Measurements from ENCODE around the gene EPYC. TPM values are rescaled to one million over a fixed set of nuclear protein-coding genes. Genes with fewer than 3 reads are reported as not detected.

EPYC gene
- total RNA-seq, 4 donors from 2014 or later, result not detected

GRCh38 chr12:90936230-90937005, 68.4 kb downstream of the EPYC start:
- DNase-seq, result no peak
- H3K27ac ChIP-seq, result no peak overlapping the region
- H3K4me3 ChIP-seq, result no peak overlapping the region
- no peaks in the 10 kb centered on the region for H3K36me3 ChIP-seq
- 86% methylated on average over 1 of the region's 5 CpGs; no CpG with 5 or more reads in 1 of the 2 donors for WGBS, 2 donors
- H3K9me3 ChIP-seq, result no peaks in the 10 kb centered on the region
- no peak for TF ChIP-seq CTCF (IDR thresholded peaks at IDR 0.05)
- no peak for TF ChIP-seq POLR2A (IDR thresholded peaks at IDR 0.05)
- intact Hi-C loops (cut with DNase I), result no loop called here
- H3K27me3 ChIP-seq, result no peaks in the 10 kb centered on the region
- peaks cover 0 to 35% (median 10%) of the 10 kb centered on the region in 3 donors for H3K4me1 ChIP-seq

- no peak for TF ChIP-seq POLR2A (IDR thresholded peaks at IDR 0.05)
- Histone ChIP-seq H3K4me3 (no peak overlapping the region), H3K9me3 (peaks cover 0 to 18% (median 0%) of the 10 kb centered on the region in 3 donors), H3K36me3 (no peaks in the 10 kb centered on the region), H3K27ac (no peak overlapping the region), H3K4me1 (peaks cover 0 to 13% (median 4%) of the 10 kb centered on the region in 3 donors), H3K27me3 (no peaks in the 10 kb centered on the region)
- intact Hi-C loops (cut with DNase I), result no loop called here
- no peak for DNase-seq
- WGBS, 2 donors, result 71 to 88% methylated on average over 3 to 5 of the region's 5 CpGs
These were observed 79.2 kb downstream of the EPYC start for GRCh38 chr12:90925562-90925961.

- Histone ChIP-seq H3K27me3 (no peaks in the 10 kb centered on the region), H3K36me3 (no peaks in the 10 kb centered on the region), H3K27ac (no peak overlapping the region), H3K9me3 (peaks cover 0 to 10% (median 0%) of the 10 kb centered on the region in 3 donors), H3K4me3 (no peak overlapping the region), H3K4me1 (peaks cover 0 to 13% (median 4%) of the 10 kb centered on the region in 3 donors)
- TF ChIP-seq CTCF (IDR thresholded peaks at IDR 0.05) (no peak), POLR2A (IDR thresholded peaks at IDR 0.05) (no peak)
- DNase-seq, result no peak
- WGBS, 2 donors, result 40 to 81% methylated on average over 1 of the region's 1 CpG
- intact Hi-C loops (cut with DNase I), result no loop called here
These were observed 80.4 kb downstream of the EPYC start for GRCh38 chr12:90924406-90924805.

GRCh38 chr12:90922145-90922627, 82.6 kb downstream of the EPYC start:
- H3K9me3 ChIP-seq, result no peaks in the 10 kb centered on the region
- H3K27me3 ChIP-seq, result no peaks in the 10 kb centered on the region
- TF ChIP-seq POLR2A (IDR thresholded peaks at IDR 0.05) (no peak), CTCF (IDR thresholded peaks at IDR 0.05) (no peak)
- H3K36me3 ChIP-seq, result no peaks in the 10 kb centered on the region
- H3K4me1 ChIP-seq, result peaks cover 0 to 18% (median 4%) of the 10 kb centered on the region in 3 donors
- no peak overlapping the region for H3K27ac ChIP-seq
- DNase-seq, result no peak
- no peak overlapping the region for H3K4me3 ChIP-seq
- intact Hi-C loops (cut with DNase I), result no loop called here

- no peak for TF ChIP-seq CTCF (IDR thresholded peaks at IDR 0.05)
- H3K27ac ChIP-seq, result no peak overlapping the region
- H3K4me1 ChIP-seq, result peaks cover 0 to 20% (median 4%) of the 10 kb centered on the region in 3 donors
- no peak for DNase-seq
- H3K36me3 ChIP-seq, result no peaks in the 10 kb centered on the region
- intact Hi-C loops (cut with DNase I), result no loop called here
- no peaks in the 10 kb centered on the region for H3K9me3 ChIP-seq
- WGBS, 2 donors, result 80 to 90% methylated on average over 1 of the region's 1 CpG
- H3K27me3 ChIP-seq, result no peaks in the 10 kb centered on the region
- H3K4me3 ChIP-seq, result no peak overlapping the region
These were observed 83.2 kb downstream of the EPYC start for GRCh38 chr12:90921536-90921935.
